Prostate gland (tissue), 2 donors: ENCODE results near the gene DUS2.

Experiments
- CTCF ChIP-seq, 4 experiments: fragments of 200-600 bp in 2 of 4; fragments of 450-650 bp in 2 of 4; sonication (generic) in 2 of 4; IDR thresholded peaks; 1 replicate in 3 of 4; 2 replicates in 1 of 4; pipeline ENCODE4 v1.5.1; 2016 to 2019; ENCODE audit warnings: antibody characterized with exemption in 4 of 4, mild to moderate bottlenecking in 2 of 4, moderate library complexity in 2 of 4
- POLR2A ChIP-seq: fragments of 450-650 bp; IDR thresholded peaks from one replicate; pipeline ENCODE4 v1.6.1; 2016; ENCODE audit warnings: antibody characterized with exemption, mild to moderate bottlenecking

- TF ChIP-seq POLR2A (no peak), CTCF (IDR thresholded peaks at IDR 0.05) (no peak)
These were observed 48.4 kb downstream of the DUS2 start for GRCh38 chr16:68071518-68071901.
